Right lobe of liver (tissue), 4 donors: ENCODE measurements around the gene SLC27A1.

Source experiments
- POLR2A ChIP-seq: fragments of 450-650 bp; IDR thresholded peaks from one replicate; pipeline ENCODE4 v1.6.1; 2017; ENCODE audit warnings: antibody characterized with exemption, mild to moderate bottlenecking
- TF ChIP-seq, protein P1 (sequence below), 4 donors: fragments of 200-600 bp in 3 of 4; fragments of 450-650 bp in 1 of 4; IDR thresholded peaks; one replicate each; pipeline versions ENCODE4 v1.5.1 to v1.8.0; 2016 to 2022; ENCODE audit warnings: antibody characterized with exemption in 4 of 4, mild to moderate bottlenecking in 2 of 4
- donor health status: DM: no; HTN: no; CAD: no.
- donor health status: DM: no; HTN: no; CAD: no.
- donor health status: DM: no; HTN: yes; CAD: no.

DNA sequence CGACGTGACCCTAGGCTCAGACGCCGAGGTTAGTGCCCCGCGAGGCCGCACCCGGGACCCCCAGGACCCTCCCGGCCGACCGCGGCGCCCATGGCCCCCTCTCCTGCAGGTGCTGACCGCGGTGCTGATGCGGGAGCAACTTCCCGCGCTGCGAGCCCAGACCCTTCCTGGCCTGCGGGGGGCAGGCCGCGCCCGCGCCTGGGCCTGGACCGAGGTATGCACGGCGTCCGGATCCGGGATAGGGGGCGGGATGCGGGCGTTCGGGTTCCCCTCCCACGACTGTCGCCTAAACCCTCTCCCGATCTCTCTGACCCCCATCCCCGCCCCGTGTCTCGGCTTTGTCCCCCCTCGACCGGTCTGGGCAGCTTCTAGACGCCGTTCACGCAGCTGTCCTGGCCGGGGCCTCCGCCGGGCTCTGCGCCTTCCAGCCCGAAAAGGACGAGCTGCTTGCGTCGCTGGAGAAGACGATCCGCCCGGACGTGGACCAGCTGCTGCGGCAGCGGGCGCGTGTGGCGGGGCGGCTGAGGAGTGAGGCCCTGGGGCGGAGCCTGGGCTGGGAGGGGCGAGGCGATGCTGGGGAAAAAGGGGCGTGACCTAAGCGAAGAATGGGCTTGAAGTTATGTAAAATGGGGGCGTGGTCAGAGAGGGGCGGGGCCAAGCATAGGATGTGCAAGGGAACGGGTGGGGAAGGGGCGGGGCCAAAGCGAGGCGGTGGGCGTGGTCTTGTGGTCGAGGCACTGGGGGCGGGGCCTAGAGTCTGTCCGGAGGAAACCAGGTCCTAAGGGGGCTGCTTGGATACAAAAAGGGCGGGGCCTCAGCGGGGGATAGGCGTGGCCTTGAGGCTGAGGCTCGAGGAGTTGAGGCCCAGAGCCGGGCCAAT is 69.2 kb downstream of the SLC27A1 start:
- TF ChIP-seq, protein P1, sequence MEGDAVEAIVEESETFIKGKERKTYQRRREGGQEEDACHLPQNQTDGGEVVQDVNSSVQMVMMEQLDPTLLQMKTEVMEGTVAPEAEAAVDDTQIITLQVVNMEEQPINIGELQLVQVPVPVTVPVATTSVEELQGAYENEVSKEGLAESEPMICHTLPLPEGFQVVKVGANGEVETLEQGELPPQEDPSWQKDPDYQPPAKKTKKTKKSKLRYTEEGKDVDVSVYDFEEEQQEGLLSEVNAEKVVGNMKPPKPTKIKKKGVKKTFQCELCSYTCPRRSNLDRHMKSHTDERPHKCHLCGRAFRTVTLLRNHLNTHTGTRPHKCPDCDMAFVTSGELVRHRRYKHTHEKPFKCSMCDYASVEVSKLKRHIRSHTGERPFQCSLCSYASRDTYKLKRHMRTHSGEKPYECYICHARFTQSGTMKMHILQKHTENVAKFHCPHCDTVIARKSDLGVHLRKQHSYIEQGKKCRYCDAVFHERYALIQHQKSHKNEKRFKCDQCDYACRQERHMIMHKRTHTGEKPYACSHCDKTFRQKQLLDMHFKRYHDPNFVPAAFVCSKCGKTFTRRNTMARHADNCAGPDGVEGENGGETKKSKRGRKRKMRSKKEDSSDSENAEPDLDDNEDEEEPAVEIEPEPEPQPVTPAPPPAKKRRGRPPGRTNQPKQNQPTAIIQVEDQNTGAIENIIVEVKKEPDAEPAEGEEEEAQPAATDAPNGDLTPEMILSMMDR (IDR thresholded peaks at IDR 0.05) = peak; percentile 15 to 36 (median 22)
- TF ChIP-seq POLR2A = no peak
